ENCODE results near the gene SYDE2. TPM values are rescaled to one million over a fixed set of nuclear protein-coding genes. Genes with fewer than 3 reads are reported as not detected.

The SYDE2 gene
- total and polyA plus RNA-seq, 9 of the 15 experiments (the other 6 are each of a cell fraction or from before 2014, with no cell fraction given), result 0.39 to 8.7 (median 4.5) TPM

DNA sequence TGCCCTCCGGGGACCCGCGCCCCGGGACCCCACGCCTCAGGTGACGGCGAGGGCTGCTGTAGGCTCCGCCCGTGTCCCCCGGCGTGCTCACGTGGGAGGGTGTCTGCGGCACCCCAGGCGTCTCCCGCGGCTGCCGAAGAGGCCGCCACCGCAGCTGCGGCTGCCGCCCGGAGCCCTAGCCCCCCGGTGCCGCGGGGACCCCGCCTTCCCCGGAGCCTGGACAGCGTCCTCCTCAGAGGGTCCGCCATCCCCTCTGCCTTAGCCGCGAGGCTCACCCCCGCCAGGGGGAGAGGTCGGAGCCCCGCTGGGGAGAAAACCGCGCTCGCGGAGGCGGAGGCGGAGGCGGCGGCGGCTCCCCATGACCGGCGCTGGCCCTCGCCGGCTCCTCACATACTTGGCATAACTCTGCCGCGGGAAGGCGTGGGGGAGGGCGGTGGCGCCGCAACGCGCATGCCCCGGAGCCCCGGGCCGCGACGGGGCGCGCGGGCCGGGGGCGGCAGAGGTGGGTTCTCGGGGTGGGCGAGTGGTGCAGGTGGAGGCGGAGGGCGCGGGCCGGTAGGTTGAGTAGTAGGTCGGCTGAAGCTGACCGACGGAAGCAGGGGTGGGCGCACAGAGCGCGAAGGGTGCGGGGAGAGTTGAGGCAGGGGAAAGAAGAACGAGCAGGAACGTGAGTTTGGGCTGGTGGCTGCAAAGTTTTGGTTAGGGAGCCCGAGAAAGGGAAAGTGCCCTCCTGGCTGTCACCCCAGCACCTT is 700 bp upstream of the SYDE2 start (continued):
- TF ChIP-seq, protein P1, sequence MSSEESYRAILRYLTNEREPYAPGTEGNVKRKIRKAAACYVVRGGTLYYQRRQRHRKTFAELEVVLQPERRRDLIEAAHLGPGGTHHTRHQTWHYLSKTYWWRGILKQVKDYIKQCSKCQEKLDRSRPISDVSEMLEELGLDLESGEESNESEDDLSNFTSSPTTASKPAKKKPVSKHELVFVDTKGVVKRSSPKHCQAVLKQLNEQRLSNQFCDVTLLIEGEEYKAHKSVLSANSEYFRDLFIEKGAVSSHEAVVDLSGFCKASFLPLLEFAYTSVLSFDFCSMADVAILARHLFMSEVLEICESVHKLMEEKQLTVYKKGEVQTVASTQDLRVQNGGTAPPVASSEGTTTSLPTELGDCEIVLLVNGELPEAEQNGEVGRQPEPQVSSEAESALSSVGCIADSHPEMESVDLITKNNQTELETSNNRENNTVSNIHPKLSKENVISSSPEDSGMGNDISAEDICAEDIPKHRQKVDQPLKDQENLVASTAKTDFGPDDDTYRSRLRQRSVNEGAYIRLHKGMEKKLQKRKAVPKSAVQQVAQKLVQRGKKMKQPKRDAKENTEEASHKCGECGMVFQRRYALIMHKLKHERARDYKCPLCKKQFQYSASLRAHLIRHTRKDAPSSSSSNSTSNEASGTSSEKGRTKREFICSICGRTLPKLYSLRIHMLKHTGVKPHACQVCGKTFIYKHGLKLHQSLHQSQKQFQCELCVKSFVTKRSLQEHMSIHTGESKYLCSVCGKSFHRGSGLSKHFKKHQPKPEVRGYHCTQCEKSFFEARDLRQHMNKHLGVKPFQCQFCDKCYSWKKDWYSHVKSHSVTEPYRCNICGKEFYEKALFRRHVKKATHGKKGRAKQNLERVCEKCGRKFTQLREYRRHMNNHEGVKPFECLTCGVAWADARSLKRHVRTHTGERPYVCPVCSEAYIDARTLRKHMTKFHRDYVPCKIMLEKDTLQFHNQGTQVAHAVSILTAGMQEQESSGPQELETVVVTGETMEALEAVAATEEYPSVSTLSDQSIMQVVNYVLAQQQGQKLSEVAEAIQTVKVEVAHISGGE (CRISPR knock-in tag; IDR thresholded peaks at IDR 0.05), result 0 out of 6 replicates have a peak, but pooled peaks of 1 of the 3 experiments have one; percentile 7

DNA sequence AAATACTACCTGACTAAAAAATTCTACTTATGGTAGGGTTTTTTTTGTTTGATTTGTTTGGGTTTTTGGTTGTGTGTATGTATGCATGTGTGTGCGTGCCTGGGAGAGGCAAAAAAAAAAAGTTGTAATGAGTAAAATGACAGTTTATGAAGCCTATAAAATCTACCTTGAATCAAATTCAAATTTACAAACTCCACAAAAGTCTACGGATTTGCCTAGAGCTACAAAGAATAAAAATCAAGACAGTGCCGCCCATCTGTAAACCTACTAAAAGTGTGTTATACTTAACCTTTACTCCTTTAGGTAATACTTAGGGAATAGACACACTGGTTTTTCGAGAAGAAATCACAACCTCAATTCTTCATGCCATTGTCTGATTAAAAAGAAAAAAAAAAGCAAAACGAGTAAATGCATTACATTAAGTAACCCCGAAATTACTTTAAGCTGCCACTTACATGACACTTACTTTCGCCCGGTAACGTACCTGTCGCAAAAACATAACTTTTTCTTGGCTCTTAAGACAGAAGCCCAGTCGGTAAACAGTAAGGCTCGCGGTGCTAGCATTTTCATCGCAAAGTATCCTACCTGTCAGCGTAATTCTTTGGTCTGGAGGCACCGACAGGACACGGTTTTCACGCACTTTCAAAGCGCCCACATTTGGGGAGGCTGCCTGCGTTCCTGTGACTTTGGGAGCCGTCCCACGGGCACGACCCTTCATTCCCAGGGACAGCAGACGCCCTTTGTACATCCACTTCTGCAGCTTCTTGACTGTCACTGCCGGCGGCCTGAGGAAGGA is 951 bp downstream of the SYDE2 start:
- peak overlapping the region; percentile 68 for H3K4me3 ChIP-seq
- H3K36me3 ChIP-seq (ENCODE audit: control insufficient read depth, insufficient read depth, low read length), result no peaks in the 10 kb centered on the region
- peak overlapping the region; percentile 81 for H3K4me2 ChIP-seq (ENCODE audit: insufficient read depth, low read length)
- TSS peak; percentile 49 for BruUV-seq (replicated peaks)
- peaks cover 7 to 17% of the 10 kb centered on the region in 2 experiments; a peak in 4 of 5 replicates for H3K4me1 ChIP-seq (replicated peaks in 1 of 2; ENCODE audit: control insufficient read depth in 2 of 2, insufficient read depth in 2 of 2, low read length in 2 of 2)
- no peaks in the 10 kb centered on the region for H3K27me3 ChIP-seq (ENCODE audit: control insufficient read depth in 2 of 2, insufficient read depth in 2 of 2, low read length in 2 of 2)
- no peaks in the 10 kb centered on the region for H4K20me1 ChIP-seq (replicated peaks; ENCODE audit: control insufficient read depth, insufficient read depth, low read length)
- H3K9ac ChIP-seq (ENCODE audit: insufficient read depth in 1 of 2, low read depth in 2 of 2, low read length in 2 of 2), result peak overlapping the region; percentile 78 to 92
- H3K27ac ChIP-seq (ENCODE audit: extremely low read depth, low read depth, low read length), result peak overlapping the region; percentile 90; the same call in 2 of the 3 replicates
- H3K9me1 ChIP-seq (ENCODE audit: control insufficient read depth, insufficient read depth, low read length), result no peaks in the 10 kb centered on the region
- peak in 1 of 4 experiments; percentile 56 for DNase-seq (ENCODE audit: extremely low read depth in 1 of 4, low spot score in 3 of 4)
- intact Hi-C loops (cut with micrococcal nuclease), result loop anchor here (5.0 kb wide), 2 partner anchors 42 to 57 kb away; partner anchors contain the start of gene C1orf52
- in situ Hi-C loops (cut with MboI), result loop anchor here (10.0 kb wide), 1 partner anchor 1545 kb away; no protein-coding TSS in a partner anchor
- H3K9me3 ChIP-seq (replicated peaks; ENCODE audit: control insufficient read depth, insufficient read depth, low read depth, low read length), result no peaks in the 10 kb centered on the region
- CTCF ChIA-PET (ENCODE audit: low intra/inter-chr PET ratio), result no interaction called here
- H3K79me2 ChIP-seq (ENCODE audit: control insufficient read depth, insufficient read depth, low read length), result peaks cover 51% of the 10 kb centered on the region
- peak; percentile 48 for ATAC-seq
- under 1% methylated on average over 26 of the region's 26 CpGs for WGBS (ENCODE audit: insufficient coverage, low coverage, missing lambda C conversion rate)
- peak; percentile 52 for FAIRE-seq
- POLR2A ChIA-PET, result interaction anchor here (0.7 to 3.5 kb wide), 6 partner anchors 10 to 40 kb away, joined by 3 to 12 read pairs (median 4); no protein-coding TSS in a partner anchor
- peak overlapping the region; percentile 93 for H2AFZ ChIP-seq (ENCODE audit: low read depth, low read length)
- TF ChIP-seq ZNF24 (IDR thresholded peaks at IDR 0.05), result no peak
